ENCODE measurements around the gene GLCCI1. TPM values are rescaled to one million over a fixed set of nuclear protein-coding genes. Genes with fewer than 3 reads are reported as not detected.

The GLCCI1 gene
- total and polyA plus RNA-seq, 2 of the 8 experiments (the other 6 are each of a cell fraction or from before 2014, with no cell fraction given) = 12.4 to 27.7 TPM

- ChIA-PET CTCF (ENCODE audit: partially characterized antibody) (no interaction called here), POLR2A (ENCODE audit: partially characterized antibody) (no interaction called here)
- Histone ChIP-seq H2BK12ac (ENCODE audit: low read depth, low read length) (no peak overlapping the region), H2AK5ac (ENCODE audit: low read depth, low read length) (no peak overlapping the region), H4K91ac (replicated peaks; ENCODE audit: insufficient read length, low read length) (no peak overlapping the region), H3K14ac (ENCODE audit: insufficient read length) (no peak overlapping the region), H4K20me1 (replicated peaks in 1 of 2; ENCODE audit: control insufficient read depth in 1 of 2, insufficient read depth in 2 of 2, low read length in 2 of 2) (no peaks in the 10 kb centered on the region), H3K79me1 (ENCODE audit: low read depth, low read length) (no peaks in the 10 kb centered on the region), H3K79me2 (ENCODE audit: control insufficient read depth in 1 of 2, insufficient read depth in 2 of 2, low read length in 2 of 2) (no peaks in the 10 kb centered on the region), H2BK120ac (replicated peaks; ENCODE audit: low read depth, low read length) (no peak overlapping the region), H3K36me3 (ENCODE audit: control insufficient read depth in 2 of 4, insufficient read depth in 4 of 4, low read length in 3 of 4) (no peaks in the 10 kb centered on the region), H3K4me3 (ENCODE audit: extremely low read depth in 1 of 4, insufficient read depth in 2 of 4, low read depth in 3 of 4, low read length in 4 of 4) (no peak overlapping the region), H2BK5ac (ENCODE audit: low read depth, low read length) (no peak overlapping the region; the same call in 1 of the 2 replicates), H3K27ac (ENCODE audit: low read depth, low read length) (no peak overlapping the region), H2BK15ac (ENCODE audit: low read length) (no peak overlapping the region), H3K23ac (ENCODE audit: insufficient read length) (no peak overlapping the region), H3K18ac (ENCODE audit: extremely low read depth, low read length) (no peak overlapping the region), H2AFZ (ENCODE audit: low read length) (no peak overlapping the region), H4K8ac (ENCODE audit: extremely low read depth, insufficient read depth, low read length) (no peak overlapping the region), H3K23me2 (ENCODE audit: low read depth, low read length) (no peaks in the 10 kb centered on the region), H3K4me2 (ENCODE audit: insufficient read depth in 1 of 2, low read depth in 2 of 2, low read length in 2 of 2) (no peak overlapping the region), H3K4ac (replicated peaks; ENCODE audit: insufficient read length, low read depth, low read length) (no peak overlapping the region), H2BK20ac (ENCODE audit: low read length) (no peak overlapping the region), H3K9me3 (ENCODE audit: insufficient read depth in 2 of 2, low read depth in 1 of 2, low read length in 1 of 2) (no peaks in the 10 kb centered on the region), H3K56ac (replicated peaks; ENCODE audit: insufficient read length, low read depth, low read length) (no peak overlapping the region), H3K4me1 (replicated peaks in 1 of 4; ENCODE audit: control insufficient read depth in 3 of 4, insufficient read depth in 4 of 4, low read length in 3 of 4) (peaks cover 0 to 11% (median 4%) of the 10 kb centered on the region in 4 experiments; a peak in 3 of 7 replicates), H3K9ac (replicated peaks in 1 of 4; ENCODE audit: extremely low read depth in 1 of 4, low read depth in 3 of 4, low read length in 3 of 4) (no peak overlapping the region), H3K27me3 (replicated peaks in 1 of 4; ENCODE audit: control insufficient read depth in 3 of 4, extremely low read depth in 1 of 4, insufficient read depth in 3 of 4, low read length in 3 of 4) (no peaks in the 10 kb centered on the region), H4K5ac (ENCODE audit: insufficient read length, low read depth, low read length) (no peak overlapping the region)
- WGBS, 2 experiments (ENCODE audit: extremely low coverage in 1 of 2, insufficient coverage in 1 of 2, insufficient read length in 1 of 2, insufficient replicate concordance in 2 of 2, low coverage in 1 of 2, low lambda C conversion rate in 2 of 2, missing lambda C conversion rate in 1 of 2) = 74% methylated on average over 3 of the region's 3 CpGs; no CpG with 5 or more reads in 1 of the 2 experiments
- no peak for DNase-seq (ENCODE audit: low read depth in 1 of 2, low spot score in 2 of 2)
- FAIRE-seq = no peak
- TF ChIP-seq GTF2F1 (IDR thresholded peaks at IDR 0.05; ENCODE audit: borderline replicate concordance, low read depth, low read length) (no peak), JUND (IDR thresholded peaks at IDR 0.05; ENCODE audit: low read length) (no peak), POU5F1 (IDR thresholded peaks at IDR 0.05; ENCODE audit: low read depth, low read length) (no peak), KDM1A (IDR thresholded peaks at IDR 0.05; ENCODE audit: borderline replicate concordance, low read length) (no peak), EZH2 (IDR thresholded peaks at IDR 0.05; ENCODE audit: low read depth, low read length, severe bottlenecking) (no peak), TAF7 (optimal IDR thresholded peaks at IDR 0.05; ENCODE audit: borderline replicate concordance, low read depth, low read length) (no peak), EGR1 (IDR thresholded peaks at IDR 0.05; ENCODE audit: borderline replicate concordance, low read depth, low read length) (no peak), ATF2 (IDR thresholded peaks at IDR 0.05; ENCODE audit: low read length) (no peak), KDM5A (IDR thresholded peaks at IDR 0.05; ENCODE audit: low read length) (no peak), ASH2L (IDR thresholded peaks at IDR 0.05; ENCODE audit: low read length) (no peak), HDAC2 (IDR thresholded peaks at IDR 0.05; ENCODE audit: borderline replicate concordance in 1 of 2, low read depth in 2 of 2, low read length in 2 of 2) (no peak), SP4 (IDR thresholded peaks at IDR 0.05; ENCODE audit: low read length) (no peak)
Measured at GRCh38 chr7:7956531-7957128, 12.0 kb upstream of the GLCCI1 start.
